Esophagus squamous epithelium (tissue), 4 donors: ENCODE results near the gene CNTN1.

Experiments
- POLR2A ChIP-seq, 4 donors: fragments of 450-650 bp; IDR thresholded peaks; one replicate each; pipeline ENCODE4 v1.6.1; 2017; ENCODE audit warnings: antibody characterized with exemption in 4 of 4, mild to moderate bottlenecking in 4 of 4, moderate library complexity in 3 of 4
- TF ChIP-seq, protein P1 (sequence below), 6 experiments: fragments of 450-650 bp in 4 of 6; fragments of 200-600 bp in 2 of 6; sonication (generic) in 2 of 6; IDR thresholded peaks; one replicate each; pipeline ENCODE4 v1.5.1; 2016 to 2019; ENCODE audit warnings: antibody characterized with exemption in 6 of 6, mild to moderate bottlenecking in 4 of 6, moderate library complexity in 4 of 6

DNA sequence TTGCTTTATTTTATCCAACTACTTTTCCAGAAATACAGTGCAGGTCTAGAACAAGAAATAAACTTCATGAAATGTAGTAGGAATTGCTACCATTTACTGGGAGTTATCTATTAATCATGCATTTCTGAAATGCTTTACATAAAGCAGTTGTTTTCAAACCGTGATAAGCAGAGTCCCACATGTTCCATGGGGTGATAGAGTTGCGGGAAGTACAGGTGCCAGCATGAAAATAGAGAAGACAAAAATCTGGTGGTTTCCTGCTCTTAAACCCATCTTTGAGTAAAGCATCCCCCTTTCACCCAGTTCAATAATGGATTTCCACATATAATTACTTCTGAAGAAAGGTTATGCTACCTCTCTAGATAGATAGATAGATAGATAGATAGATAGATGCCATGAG lies 372.2 kb downstream of the CNTN1 start:
- TF ChIP-seq, protein P1, sequence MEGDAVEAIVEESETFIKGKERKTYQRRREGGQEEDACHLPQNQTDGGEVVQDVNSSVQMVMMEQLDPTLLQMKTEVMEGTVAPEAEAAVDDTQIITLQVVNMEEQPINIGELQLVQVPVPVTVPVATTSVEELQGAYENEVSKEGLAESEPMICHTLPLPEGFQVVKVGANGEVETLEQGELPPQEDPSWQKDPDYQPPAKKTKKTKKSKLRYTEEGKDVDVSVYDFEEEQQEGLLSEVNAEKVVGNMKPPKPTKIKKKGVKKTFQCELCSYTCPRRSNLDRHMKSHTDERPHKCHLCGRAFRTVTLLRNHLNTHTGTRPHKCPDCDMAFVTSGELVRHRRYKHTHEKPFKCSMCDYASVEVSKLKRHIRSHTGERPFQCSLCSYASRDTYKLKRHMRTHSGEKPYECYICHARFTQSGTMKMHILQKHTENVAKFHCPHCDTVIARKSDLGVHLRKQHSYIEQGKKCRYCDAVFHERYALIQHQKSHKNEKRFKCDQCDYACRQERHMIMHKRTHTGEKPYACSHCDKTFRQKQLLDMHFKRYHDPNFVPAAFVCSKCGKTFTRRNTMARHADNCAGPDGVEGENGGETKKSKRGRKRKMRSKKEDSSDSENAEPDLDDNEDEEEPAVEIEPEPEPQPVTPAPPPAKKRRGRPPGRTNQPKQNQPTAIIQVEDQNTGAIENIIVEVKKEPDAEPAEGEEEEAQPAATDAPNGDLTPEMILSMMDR (IDR thresholded peaks at IDR 0.05) = no peak
- no peak for TF ChIP-seq POLR2A (IDR thresholded peaks at IDR 0.05)
